GM19099 (cell line): ENCODE results near the gene TBC1D9B.

ENCODE experiments used
- POLR2A ChIP-seq: IDR thresholded peaks from 3 replicates; pipeline ENCODE4 v1.6.1; 2011; ENCODE audit warnings: low read depth; ENCODE audit not compliant: insufficient read length; ENCODE audit errors: extremely low read depth

The TBC1D9B gene

GRCh38 chr5:179907556-179908324 lies at the start of gene TBC1D9B:
TBC1D9B (minus strand) TSS chr5:179907897; CDS start chr5:179907821, 76 bp downstream.
- peak; percentile 85 for TF ChIP-seq POLR2A

GRCh38 chr5:179955630-179956029 lies 47.9 kb upstream of the TBC1D9B start:
- no peak for TF ChIP-seq POLR2A

GRCh38 chr5:179955062-179955461 lies 47.4 kb upstream of the TBC1D9B start:
- TF ChIP-seq POLR2A, result no peak

GRCh38 chr5:179954434-179954833 lies 46.7 kb upstream of the TBC1D9B start:
- no peak for TF ChIP-seq POLR2A

- no peak for TF ChIP-seq POLR2A
Observed at GRCh38 chr5:179953987-179954386, 46.3 kb upstream of the TBC1D9B start.

- TF ChIP-seq POLR2A, result no peak
Observed at GRCh38 chr5:179936976-179937681, 29.4 kb upstream of the TBC1D9B start.

- TF ChIP-seq POLR2A, result no peak
Observed at GRCh38 chr5:179930788-179931473, 23.2 kb upstream of the TBC1D9B start.

GRCh38 chr5:179927824-179928223 lies 20.1 kb upstream of the TBC1D9B start:
- no peak for TF ChIP-seq POLR2A

- TF ChIP-seq POLR2A, result no peak
Observed at GRCh38 chr5:179926657-179927056, 19.0 kb upstream of the TBC1D9B start.

- no peak for TF ChIP-seq POLR2A
Observed at GRCh38 chr5:179923436-179923835, 15.7 kb upstream of the TBC1D9B start.

GRCh38 chr5:179920175-179920574 lies 12.5 kb upstream of the TBC1D9B start:
- no peak for TF ChIP-seq POLR2A

GRCh38 chr5:179919487-179920060 lies 11.9 kb upstream of the TBC1D9B start:
- no peak for TF ChIP-seq POLR2A

GRCh38 chr5:179918742-179919486 lies 11.2 kb upstream of the TBC1D9B start:
- no peak for TF ChIP-seq POLR2A

GRCh38 chr5:179916523-179916922 lies 8.8 kb upstream of the TBC1D9B start:
- no peak for TF ChIP-seq POLR2A

- TF ChIP-seq POLR2A, result no peak
Observed at GRCh38 chr5:179915406-179915935, 7.8 kb upstream of the TBC1D9B start.
